ENCODE results near the gene GRIN2A.

Gene GRIN2A

DNA sequence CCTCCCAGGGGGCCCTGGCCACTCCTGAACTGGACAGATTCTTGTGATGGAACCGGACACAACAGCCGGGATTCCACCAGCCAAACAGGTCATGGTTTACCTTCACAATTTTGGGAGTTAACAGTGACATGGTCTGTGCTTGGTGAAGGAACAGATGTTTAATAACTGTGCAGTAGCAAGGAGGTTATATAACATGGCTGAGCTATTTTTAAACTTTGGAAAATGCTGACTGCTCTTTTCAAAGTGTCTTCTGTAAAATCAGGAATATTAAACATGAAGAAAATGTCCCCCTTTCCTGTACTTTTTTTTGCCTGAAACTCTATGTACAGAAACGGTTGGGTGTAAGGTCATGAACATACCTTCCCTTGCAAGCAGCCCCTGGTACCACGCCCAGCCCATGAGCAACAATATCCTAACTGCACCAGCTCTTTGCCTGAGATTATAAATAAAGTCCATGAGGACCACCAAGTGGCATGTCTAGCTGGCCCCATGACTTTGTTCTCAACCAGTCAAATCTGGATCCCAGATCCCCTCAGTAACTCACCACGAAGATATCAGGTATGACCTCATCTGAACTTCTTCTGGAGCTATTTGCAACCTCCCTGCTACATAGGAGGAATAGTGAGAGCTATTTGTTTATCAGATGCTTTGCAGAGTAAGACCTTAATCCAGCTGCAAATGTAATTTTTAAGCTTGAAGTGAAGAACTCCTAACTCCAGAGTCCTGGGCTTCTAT lies 249.1 kb downstream of the GRIN2A start:
- H3K9ac ChIP-seq (ENCODE audit: insufficient read length), result no peak overlapping the region
- H3K4me3 ChIP-seq, result no peak overlapping the region
- no peak for TF ChIP-seq POLR2AphosphoS5 (IDR thresholded peaks at IDR 0.05; ENCODE audit: borderline replicate concordance, low read depth, low read length)
- TF ChIP-seq FOXP2 (optimal IDR thresholded peaks at IDR 0.05; ENCODE audit: control extremely low read depth, extremely low read length, insufficient read depth), result no peak
- TF ChIP-seq EZH2 (IDR thresholded peaks at IDR 0.05), result no peak
- no peaks in the 10 kb centered on the region for H3K9me3 ChIP-seq (ENCODE audit: low read depth, low read length)
- H3K27ac ChIP-seq, result no peak overlapping the region
- no peaks in the 10 kb centered on the region for H3K36me3 ChIP-seq (ENCODE audit: insufficient read depth, low read length)
- DNase-seq (ENCODE audit: low read depth, low spot score), result no peak

DNA sequence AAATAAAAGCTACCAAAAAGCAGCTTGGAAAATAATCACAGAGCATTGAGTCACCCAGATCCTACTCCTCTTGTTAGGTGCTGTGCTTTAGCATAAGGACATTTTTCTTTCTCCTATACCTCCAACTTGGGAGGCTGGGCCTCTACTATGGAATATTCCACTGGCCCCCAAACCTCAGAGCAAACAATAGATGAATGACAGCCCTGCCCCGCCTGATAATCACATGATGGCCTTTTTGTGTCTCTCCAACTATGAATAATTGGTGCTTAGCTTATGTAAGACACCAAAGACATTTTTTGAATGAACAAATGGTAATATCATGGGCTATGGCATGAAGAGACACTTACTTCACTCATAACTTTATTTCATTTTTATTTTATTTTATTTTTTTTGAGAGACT lies 250.2 kb downstream of the GRIN2A start:
- TF ChIP-seq EZH2 (IDR thresholded peaks at IDR 0.05) (no peak), FOXP2 (optimal IDR thresholded peaks at IDR 0.05; ENCODE audit: control extremely low read depth, extremely low read length, insufficient read depth) (no peak), POLR2AphosphoS5 (IDR thresholded peaks at IDR 0.05; ENCODE audit: borderline replicate concordance, low read depth, low read length) (no peak)
- H3K36me3 ChIP-seq (ENCODE audit: insufficient read depth, low read length), result no peaks in the 10 kb centered on the region
- H3K4me3 ChIP-seq, result no peak overlapping the region
- no peak for DNase-seq (ENCODE audit: low read depth, low spot score)
- no peak overlapping the region for H3K27ac ChIP-seq
- no peak overlapping the region for H3K9ac ChIP-seq (ENCODE audit: insufficient read length)
- no peaks in the 10 kb centered on the region for H3K9me3 ChIP-seq (ENCODE audit: low read depth, low read length)

- no peak for DNase-seq (ENCODE audit: low read depth, low spot score)
- Histone ChIP-seq H3K9me3 (ENCODE audit: low read depth, low read length) (no peaks in the 10 kb centered on the region), H3K27ac (no peak overlapping the region), H3K4me3 (no peak overlapping the region), H3K36me3 (ENCODE audit: insufficient read depth, low read length) (no peaks in the 10 kb centered on the region), H3K9ac (ENCODE audit: insufficient read length) (no peak overlapping the region)
- TF ChIP-seq FOXP2 (optimal IDR thresholded peaks at IDR 0.05; ENCODE audit: control extremely low read depth, extremely low read length, insufficient read depth), result no peak
- TF ChIP-seq EZH2 (IDR thresholded peaks at IDR 0.05), result no peak
- no peak for TF ChIP-seq POLR2AphosphoS5 (IDR thresholded peaks at IDR 0.05; ENCODE audit: borderline replicate concordance, low read depth, low read length)
Observed at GRCh38 chr16:9929836-9930235, 252.4 kb downstream of the GRIN2A start.

GRCh38 chr16:9929313-9929712 lies 252.9 kb downstream of the GRIN2A start:
- Histone ChIP-seq H3K9me3 (ENCODE audit: low read depth, low read length) (no peaks in the 10 kb centered on the region), H3K27ac (no peak overlapping the region), H3K36me3 (ENCODE audit: insufficient read depth, low read length) (no peaks in the 10 kb centered on the region), H3K4me3 (no peak overlapping the region), H3K9ac (ENCODE audit: insufficient read length) (no peak overlapping the region)
- no peak for DNase-seq (ENCODE audit: low read depth, low spot score)
- TF ChIP-seq EZH2 (IDR thresholded peaks at IDR 0.05) (no peak), FOXP2 (optimal IDR thresholded peaks at IDR 0.05; ENCODE audit: control extremely low read depth, extremely low read length, insufficient read depth) (no peak), POLR2AphosphoS5 (IDR thresholded peaks at IDR 0.05; ENCODE audit: borderline replicate concordance, low read depth, low read length) (no peak)

- Histone ChIP-seq H3K9ac (ENCODE audit: insufficient read length) (no peak overlapping the region), H3K4me3 (no peak overlapping the region), H3K36me3 (ENCODE audit: insufficient read depth, low read length) (no peaks in the 10 kb centered on the region), H3K9me3 (ENCODE audit: low read depth, low read length) (no peaks in the 10 kb centered on the region), H3K27ac (no peak overlapping the region)
- TF ChIP-seq EZH2 (IDR thresholded peaks at IDR 0.05), result no peak
- no peak for TF ChIP-seq FOXP2 (optimal IDR thresholded peaks at IDR 0.05; ENCODE audit: control extremely low read depth, extremely low read length, insufficient read depth)
- TF ChIP-seq POLR2AphosphoS5 (IDR thresholded peaks at IDR 0.05; ENCODE audit: borderline replicate concordance, low read depth, low read length), result no peak
- DNase-seq (ENCODE audit: low read depth, low spot score), result no peak
Observed at GRCh38 chr16:9922441-9922840, 259.8 kb downstream of the GRIN2A start.

GRCh38 chr16:9921997-9922396 lies 260.2 kb downstream of the GRIN2A start:
- H3K36me3 ChIP-seq (ENCODE audit: insufficient read depth, low read length), result no peaks in the 10 kb centered on the region
- TF ChIP-seq POLR2AphosphoS5 (IDR thresholded peaks at IDR 0.05; ENCODE audit: borderline replicate concordance, low read depth, low read length), result no peak
- no peak for TF ChIP-seq EZH2 (IDR thresholded peaks at IDR 0.05)
- no peak for TF ChIP-seq FOXP2 (optimal IDR thresholded peaks at IDR 0.05; ENCODE audit: control extremely low read depth, extremely low read length, insufficient read depth)
- no peak overlapping the region for H3K4me3 ChIP-seq
- DNase-seq (ENCODE audit: low read depth, low spot score), result no peak
- no peak overlapping the region for H3K27ac ChIP-seq
- H3K9ac ChIP-seq (ENCODE audit: insufficient read length), result no peak overlapping the region
- H3K9me3 ChIP-seq (ENCODE audit: low read depth, low read length), result no peaks in the 10 kb centered on the region

DNA sequence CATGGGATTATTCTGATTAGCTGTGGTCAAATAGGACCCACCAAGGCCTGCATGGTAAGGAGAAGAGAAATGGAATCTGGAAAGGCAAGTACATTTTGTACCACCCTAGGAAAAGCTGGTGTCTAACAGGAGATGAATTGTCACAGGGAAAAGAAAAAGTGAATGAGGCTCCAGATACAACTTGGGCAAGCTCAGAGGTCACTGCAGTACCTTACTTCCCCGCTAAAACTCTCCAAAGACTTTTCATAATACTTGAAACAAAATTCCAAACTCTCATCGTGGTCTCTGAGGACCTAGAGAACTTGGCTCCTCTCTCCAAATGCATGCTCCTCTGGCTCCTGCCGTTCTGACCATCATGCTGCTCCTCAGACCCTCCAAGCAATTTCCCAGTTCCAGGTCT lies 262.8 kb downstream of the GRIN2A start:
- H3K4me3 ChIP-seq, result no peak overlapping the region
- no peak overlapping the region for H3K27ac ChIP-seq
- no peaks in the 10 kb centered on the region for H3K36me3 ChIP-seq (ENCODE audit: insufficient read depth, low read length)
- TF ChIP-seq POLR2AphosphoS5 (IDR thresholded peaks at IDR 0.05; ENCODE audit: borderline replicate concordance, low read depth, low read length) (no peak), FOXP2 (optimal IDR thresholded peaks at IDR 0.05; ENCODE audit: control extremely low read depth, extremely low read length, insufficient read depth) (no peak), EZH2 (IDR thresholded peaks at IDR 0.05) (no peak)
- H3K9me3 ChIP-seq (ENCODE audit: low read depth, low read length), result no peaks in the 10 kb centered on the region
- DNase-seq (ENCODE audit: low read depth, low spot score), result no peak
- H3K9ac ChIP-seq (ENCODE audit: insufficient read length), result no peak overlapping the region

- H3K9me3 ChIP-seq (ENCODE audit: low read depth, low read length), result no peaks in the 10 kb centered on the region
- no peaks in the 10 kb centered on the region for H3K36me3 ChIP-seq (ENCODE audit: insufficient read depth, low read length)
- H3K9ac ChIP-seq (ENCODE audit: insufficient read length), result no peak overlapping the region
- TF ChIP-seq EZH2 (IDR thresholded peaks at IDR 0.05) (no peak), FOXP2 (optimal IDR thresholded peaks at IDR 0.05; ENCODE audit: control extremely low read depth, extremely low read length, insufficient read depth) (no peak), POLR2AphosphoS5 (IDR thresholded peaks at IDR 0.05; ENCODE audit: borderline replicate concordance, low read depth, low read length) (no peak)
- DNase-seq (ENCODE audit: low read depth, low spot score), result no peak
- H3K4me3 ChIP-seq, result no peak overlapping the region
- no peak overlapping the region for H3K27ac ChIP-seq
Observed at GRCh38 chr16:9917691-9918090, 264.5 kb downstream of the GRIN2A start.

Data from SK-N-MC (cell line).